SH-SY5Y (cell line): ENCODE data around the gene HAT1.

ENCODE experiments used
- GATA2 ChIP-seq: IDR thresholded peaks from 2 replicates; pipeline ENCODE4 v1.6.1; 2011; ENCODE audit warnings: mild to moderate bottlenecking, low read depth, low read length
- GATA3 ChIP-seq: IDR thresholded peaks from 2 replicates; pipeline ENCODE4 v1.6.1; 2011; ENCODE audit warnings: low read depth, mild to moderate bottlenecking, low read length, moderate library complexity

HAT1 gene

GRCh38 chr2:171922230-171923022, at the start of gene HAT1:
TSS of gene HAT1 (plus strand) at chr2:171922461. CDS start at chr2:171922501, 40 bp downstream.
- no peak for TF ChIP-seq GATA3

- TF ChIP-seq GATA2 = no peak
- TF ChIP-seq GATA3 = no peak
Observed at GRCh38 chr2:171874517-171874916, 47.7 kb upstream of the HAT1 start.

- TF ChIP-seq GATA3 (no peak), GATA2 (no peak)
Observed at GRCh38 chr2:171874963-171875362, 47.3 kb upstream of the HAT1 start.

- no peak for TF ChIP-seq GATA3
- no peak for TF ChIP-seq GATA2
Observed at GRCh38 chr2:171878481-171878993, 43.7 kb upstream of the HAT1 start.

GRCh38 chr2:171879865-171880264, 42.4 kb upstream of the HAT1 start:
- TF ChIP-seq GATA2 (no peak), GATA3 (no peak)

- TF ChIP-seq GATA2 (no peak), GATA3 (no peak)
Observed at GRCh38 chr2:171880774-171881173, 41.5 kb upstream of the HAT1 start.

- TF ChIP-seq GATA3 (no peak), GATA2 (no peak)
Observed at GRCh38 chr2:171882089-171882769, 40.0 kb upstream of the HAT1 start.

GRCh38 chr2:171883275-171883893, 38.9 kb upstream of the HAT1 start:
- TF ChIP-seq GATA3 (no peak), GATA2 (no peak)

- TF ChIP-seq GATA3 (no peak), GATA2 (no peak)
Observed at GRCh38 chr2:171889333-171889732, 32.9 kb upstream of the HAT1 start.

- TF ChIP-seq GATA3 (no peak), GATA2 (no peak)
Observed at GRCh38 chr2:171889808-171890207, 32.5 kb upstream of the HAT1 start.

GRCh38 chr2:171893196-171893823, 29.0 kb upstream of the HAT1 start:
- TF ChIP-seq GATA2 = peak; percentile 45; the same call in 1 of the 2 replicates
- peak; percentile 41; the same call in 1 of the 2 replicates for TF ChIP-seq GATA3

GRCh38 chr2:171893824-171894611, 28.2 kb upstream of the HAT1 start, which contains the start of gene SLC25A12:
TSS of gene SLC25A12 (minus strand) at chr2:171894244. CDS start at chr2:171894214, 30 bp downstream.
- no peak for TF ChIP-seq GATA3
- no peak for TF ChIP-seq GATA2

GRCh38 chr2:171894612-171894947, 27.7 kb upstream of the HAT1 start:
- no peak for TF ChIP-seq GATA2

GRCh38 chr2:171895786-171896185, 26.5 kb upstream of the HAT1 start:
- no peak for TF ChIP-seq GATA3
- TF ChIP-seq GATA2 = no peak

GRCh38 chr2:171902840-171903420, 19.3 kb upstream of the HAT1 start:
- TF ChIP-seq GATA2 (no peak), GATA3 (no peak)
